Body of pancreas (tissue), 4 donors: ENCODE measurements around the gene TPR.

Experiments used
- CTCF ChIP-seq, 7 experiments: fragments of 450-650 bp in 4 of 7; fragments of 200-600 bp in 3 of 7; sonication (generic) in 3 of 7; IDR thresholded peaks; one replicate each; pipeline ENCODE4 v1.5.1; 2016 to 2019; ENCODE audit warnings: antibody characterized with exemption in 7 of 7
- POLR2A ChIP-seq, 3 donors: fragments of 450-650 bp; IDR thresholded peaks; one replicate each; pipeline ENCODE4 v1.6.1; 2016; ENCODE audit warnings: antibody characterized with exemption in 3 of 3, mild to moderate bottlenecking in 2 of 3

- TF ChIP-seq CTCF (IDR thresholded peaks at IDR 0.05) (no peak), POLR2A (IDR thresholded peaks at IDR 0.05) (no peak)
These were observed 16.8 kb upstream of the TPR start for GRCh38 chr1:186391841-186392240.
